GM12878 (cell line): ENCODE results near the gene ABCA4. TPM values are rescaled to one million over a fixed set of nuclear protein-coding genes. Genes with fewer than 3 reads are reported as not detected.

Source experiments
- ATAC-seq: fragments of 200-7000 bp; cut with Tn5 transposase; 3 replicates; pipeline ENCODE4 v1.9.1; 2020; ENCODE audit warnings: mild to moderate bottlenecking, moderate library complexity
- BruUV-seq: library from RNA; stranded (reverse); fragments of 400-500 nt; replicated peaks from 2 replicates; lab custom pipeline; 2021; lab: Mats Ljungman, UMichigan
- CTCF ChIA-PET: fragments of 300-600 bp; sonication (Branson Sonifier 250); formaldehyde crosslinking; extraction: SDS; loops from one replicate; lab custom pipeline; 2021; ENCODE audit warnings: inconsistent platforms; lab: Yijun Ruan, JAX
- POLR2A ChIA-PET: fragments of 350-600 bp; formaldehyde crosslinking; extraction: SDS; loops from one replicate; lab custom pipeline; 2021; ENCODE audit warnings: inconsistent platforms; lab: Charles Lee
- RAD21 ChIA-PET: fragments of 300-600 bp; sonication (Branson Sonifier 250); formaldehyde crosslinking; loops from one replicate; lab custom pipeline; 2023; ENCODE audit warnings: antibody characterized with exemption; ENCODE audit not compliant: unreplicated experiment; lab: Charles Lee
- SMC1A ChIA-PET: fragments of 300-600 bp; sonication (Branson Sonifier 250); formaldehyde crosslinking; loops from one replicate; lab custom pipeline; 2023; ENCODE audit not compliant: unreplicated experiment, uncharacterized antibody; lab: Charles Lee
- DNase-seq: peaks from one replicate; pipeline ENCODE4 v3.0.0-alpha.2; 2011; ENCODE audit warnings: low read depth, low spot score
- FAIRE-seq: peaks from 3 replicates; lab custom pipeline; 2011; peaks lifted over from hg19 to GRCh38; lab: Jason Lieb, UNC
- H2AFZ ChIP-seq: 2 replicates; pipeline ENCODE4 v1.6.0; 2011; ENCODE audit warnings: low read depth, low read length, control low read depth; ENCODE audit not compliant: control insufficient read depth
- H3K27ac ChIP-seq: 2 replicates; pipeline ENCODE4 v1.5.1; 2011; ENCODE audit warnings: control low read depth; ENCODE audit not compliant: control insufficient read depth, insufficient read depth
- H3K27me3 ChIP-seq, 2 experiments: replicated peaks in 1 of 2; 2 replicates each; pipeline versions ENCODE4 v1.6.0 to v1.6.1; 2011; ENCODE audit warnings: low read length in 1 of 2; ENCODE audit not compliant: control insufficient read depth in 2 of 2, insufficient read depth in 2 of 2
- H3K36me3 ChIP-seq, 2 experiments: 2 replicates each; pipeline ENCODE4 v1.5.1; 2011; ENCODE audit warnings: low read length in 1 of 2; ENCODE audit not compliant: control insufficient read depth in 2 of 2, insufficient read depth in 2 of 2
- H3K4me1 ChIP-seq: 2 replicates; pipeline ENCODE4 v1.6.1; 2011; ENCODE audit warnings: mild to moderate bottlenecking, low read length, moderate library complexity, mixed read lengths; ENCODE audit not compliant: control insufficient read depth, insufficient read depth
- H3K4me2 ChIP-seq: 2 replicates; pipeline ENCODE4 v1.6.0; 2011; ENCODE audit warnings: control low read depth; ENCODE audit not compliant: control insufficient read depth, insufficient read depth
- H3K4me3 ChIP-seq: fragments of 200-600 bp; sonication (generic); 2 replicates; pipeline ENCODE4 v1.5.1; 2016
- H3K79me2 ChIP-seq: 2 replicates; pipeline ENCODE4 v1.6.0; 2011; ENCODE audit warnings: low read length; ENCODE audit not compliant: control insufficient read depth, insufficient read depth
- H3K9ac ChIP-seq: 2 replicates; pipeline ENCODE4 v1.8.0; 2011; ENCODE audit warnings: low read length, control low read depth, mixed read lengths; ENCODE audit not compliant: control insufficient read depth, insufficient read depth
- H3K9me3 ChIP-seq: replicated peaks from 3 replicates; pipeline ENCODE4 v1.5.1; 2011; ENCODE audit warnings: mild to moderate bottlenecking, low read length; ENCODE audit not compliant: control insufficient read depth, insufficient read depth
- H4K20me1 ChIP-seq: 2 replicates; pipeline ENCODE4 v1.6.0; 2011; ENCODE audit not compliant: control insufficient read depth, insufficient read depth
- CUX1 ChIP-seq: IDR thresholded peaks from 2 replicates; pipeline ENCODE4 v1.6.1; 2012; ENCODE audit warnings: improper control_type of control experiment, low read depth, low read length; ENCODE audit not compliant: insufficient replicate concordance
- NFXL1 ChIP-seq: fragments of 450-650 bp; IDR thresholded peaks from 2 replicates; pipeline ENCODE4 v1.6.1; 2017; ENCODE audit warnings: antibody characterized with exemption, mild to moderate bottlenecking, borderline replicate concordance
- RBBP5 ChIP-seq: fragments of 200-600 bp; sonication (generic); conservative IDR thresholded peaks from 2 replicates; pipeline ENCODE4 v1.6.1; 2016
- SPI1 ChIP-seq: IDR thresholded peaks from 2 replicates; pipeline ENCODE4 v1.6.1; 2011; ENCODE audit warnings: low read depth, mild to moderate bottlenecking, low read length, moderate library complexity, borderline replicate concordance; ENCODE audit not compliant: insufficient read depth
- WGBS: methylation state at CpG from one replicate; pipeline ENCODE4 v1.1.6; 2016; ENCODE audit warnings: low lambda C conversion rate; ENCODE audit not compliant: insufficient replicate concordance, insufficient coverage; ENCODE audit errors: missing lambda C conversion rate; 5-methylcytosine and 5-hydroxymethylcytosine counted together
- in situ Hi-C: fragments of 300-500 bp; cut with MboI; formaldehyde crosslinking; loops from 9 replicates; pipeline ENCODE4 v1.14.3; 2018; ENCODE audit warnings: mixed read lengths
- intact Hi-C: fragments of 100-400 bp; cut with micrococcal nuclease; formaldehyde crosslinking; loops from one replicate; pipeline ENCODE4 v1.14.2; 2022; ENCODE audit not compliant: unreplicated experiment
- polyA plus RNA-seq, 11 experiments: library from polyadenylated mRNA; depleted of rRNA in 4 of 11; unstranded in 6 of 11; stranded (reverse) in 5 of 11; fragments of >200 nt; fragmentation: Nextera tagmentation in 4 of 11; fragmentation: Illumina TruSeq in 1 of 11; extraction: Ambion mirVana in 4 of 11; extraction: Trizol in 1 of 11; gene quantifications; 1 replicate in 1 of 11; 2 replicates in 10 of 11; pipeline versions ENCODE4 v1.2.1 to v1.2.3, GENCODE V29; 2011 to 2016; ENCODE audit warnings: inconsistent platforms in 2 of 11, missing spikeins in 2 of 11, low read depth in 1 of 11
- total RNA-seq, 4 experiments: library from RNA; depleted of rRNA in 3 of 4; stranded (reverse); fragments of >200 nt in 3 of 4; fragmentation: Illumina TruSeq in 1 of 4; extraction: Trizol in 1 of 4; gene quantifications; 2 replicates each; pipeline versions ENCODE4 v1.2.1 to v1.2.3, GENCODE V29; 2013 to 2021
- TF ChIP-seq, protein P1 (sequence below): fragments of 150-350 bp; IDR thresholded peaks from 2 replicates; pipeline ENCODE4 v1.6.1; 2014; ENCODE audit warnings: mild to moderate bottlenecking, low read depth, low read length

ABCA4 gene
- total and polyA plus RNA-seq, 10 of the 15 experiments (the other 5 are each of a cell fraction or from before 2014, with no cell fraction given), result 0.03 to 0.28 (median 0.11) TPM; not detected in 3

- intact Hi-C loops (no loop called here), in situ Hi-C loops (no loop called here)
- no peak overlapping the region for H3K4me2 ChIP-seq
- no peak overlapping the region for H3K27ac ChIP-seq
- no peaks in the 10 kb centered on the region for H3K9me3 ChIP-seq
- TF ChIP-seq SPI1 (no peak), NFXL1 (no peak), RBBP5 (no peak)
- TF ChIP-seq, protein P1, sequence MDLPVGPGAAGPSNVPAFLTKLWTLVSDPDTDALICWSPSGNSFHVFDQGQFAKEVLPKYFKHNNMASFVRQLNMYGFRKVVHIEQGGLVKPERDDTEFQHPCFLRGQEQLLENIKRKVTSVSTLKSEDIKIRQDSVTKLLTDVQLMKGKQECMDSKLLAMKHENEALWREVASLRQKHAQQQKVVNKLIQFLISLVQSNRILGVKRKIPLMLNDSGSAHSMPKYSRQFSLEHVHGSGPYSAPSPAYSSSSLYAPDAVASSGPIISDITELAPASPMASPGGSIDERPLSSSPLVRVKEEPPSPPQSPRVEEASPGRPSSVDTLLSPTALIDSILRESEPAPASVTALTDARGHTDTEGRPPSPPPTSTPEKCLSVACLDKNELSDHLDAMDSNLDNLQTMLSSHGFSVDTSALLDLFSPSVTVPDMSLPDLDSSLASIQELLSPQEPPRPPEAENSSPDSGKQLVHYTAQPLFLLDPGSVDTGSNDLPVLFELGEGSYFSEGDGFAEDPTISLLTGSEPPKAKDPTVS, result no peak
- no peak overlapping the region for H3K4me3 ChIP-seq
- no peaks in the 10 kb centered on the region for H3K36me3 ChIP-seq
- BruUV-seq, result no TSS peak
- FAIRE-seq, result no peak
- ChIA-PET RAD21 (no interaction called here), CTCF (interaction anchor here (1.9 kb wide), 1 partner anchor 13 kb away, joined by 4 read pairs; no protein-coding TSS in a partner anchor), POLR2A (no interaction called here), SMC1A (no interaction called here)
- no peaks in the 10 kb centered on the region; a peak in 1 of 4 replicates for H3K27me3 ChIP-seq
- H3K79me2 ChIP-seq, result no peaks in the 10 kb centered on the region
- H3K4me1 ChIP-seq, result no peaks in the 10 kb centered on the region
- DNase-seq, result no peak
- H2AFZ ChIP-seq, result no peak overlapping the region
- no peak for ATAC-seq
- no peak overlapping the region for H3K9ac ChIP-seq
- no peaks in the 10 kb centered on the region for H4K20me1 ChIP-seq
These were observed 144.0 kb downstream of the ABCA4 start for GRCh38 chr1:93976711-93977597.

DNA sequence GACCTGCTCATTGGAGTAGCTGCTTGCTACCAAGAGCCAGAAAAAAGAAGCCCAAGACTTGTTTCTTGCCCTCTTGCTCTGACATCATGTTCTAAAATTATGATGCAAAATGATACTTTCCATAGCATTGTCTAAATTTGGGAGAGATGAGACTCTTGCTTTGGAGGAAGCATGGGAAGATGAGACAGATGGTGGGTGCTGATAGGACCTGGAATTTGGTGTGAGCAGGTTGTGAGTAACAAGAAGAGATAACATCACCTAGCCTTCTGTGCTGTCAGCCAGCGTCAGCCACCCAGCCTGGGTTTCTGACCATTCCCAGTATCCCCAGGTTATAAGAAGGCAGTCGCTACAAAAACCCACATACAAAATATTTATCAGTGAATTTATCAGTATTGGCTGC is 144.7 kb downstream of the ABCA4 start:
- H3K9me3 ChIP-seq, result no peaks in the 10 kb centered on the region
- H3K4me1 ChIP-seq, result no peaks in the 10 kb centered on the region
- FAIRE-seq (no peak), DNase-seq (no peak), ATAC-seq (no peak)
- no peak overlapping the region for H3K4me3 ChIP-seq
- CTCF ChIA-PET, result interaction anchor here (0.6 to 1.9 kb wide), 2 partner anchors 14 to 63 kb away, joined by 3 to 4 read pairs; no protein-coding TSS in a partner anchor
- no peak overlapping the region for H3K4me2 ChIP-seq
- H3K27me3 ChIP-seq, result no peaks in the 10 kb centered on the region; a peak in 1 of 4 replicates
- no peaks in the 10 kb centered on the region for H4K20me1 ChIP-seq
- no TSS peak for BruUV-seq
- SMC1A ChIA-PET, result no interaction called here
- intact Hi-C loops (no loop called here), in situ Hi-C loops (no loop called here)
- H3K27ac ChIP-seq, result no peak overlapping the region
- WGBS, result 38% methylated on average over 2 of the region's 2 CpGs
- H2AFZ ChIP-seq, result no peak overlapping the region
- no peak for TF ChIP-seq CUX1
- no peaks in the 10 kb centered on the region for H3K36me3 ChIP-seq
- no peak overlapping the region for H3K9ac ChIP-seq
- H3K79me2 ChIP-seq, result no peaks in the 10 kb centered on the region
- RAD21 ChIA-PET, result no interaction called here
- POLR2A ChIA-PET, result no interaction called here
